Stimulated activated CD4-positive, alpha-beta T cell treated with anti-CD3 and anti-CD28 coated beads, Interleukin-4, amount 100 ng/mL, for 48 hours (primary cell): ENCODE results near the gene GRAMD1B.
"Not testable (repeated sequence)": the region's sequence is repeated elsewhere in the genome, so short reads cannot be mapped to it uniquely, and the experiment has no call there.

Experiments used
- DNase-seq, 2 donors: peaks; one replicate each; pipeline ENCODE4 v3.0.0-alpha.2; 2020; ENCODE audit warnings: low read depth in 2 of 2

The GRAMD1B gene

GRCh38 chr11:123567466-123567865 lies 137.4 kb downstream of the GRAMD1B start:
- no peak for DNase-seq

GRCh38 chr11:123568367-123568870 lies 138.3 kb downstream of the GRAMD1B start:
- DNase-seq, result no peak

- no peak for DNase-seq
These were observed 139.3 kb downstream of the GRAMD1B start for GRCh38 chr11:123569393-123569792.

GRCh38 chr11:123570939-123571580 lies 141.0 kb downstream of the GRAMD1B start:
- no peak for DNase-seq

- not testable (repeated sequence) for DNase-seq
These were observed 142.7 kb downstream of the GRAMD1B start for GRCh38 chr11:123572791-123573190.

- DNase-seq, result no peak
These were observed 143.2 kb downstream of the GRAMD1B start for GRCh38 chr11:123573286-123573685.

GRCh38 chr11:123575441-123575840 lies 145.4 kb downstream of the GRAMD1B start:
- no peak for DNase-seq

GRCh38 chr11:123576082-123576481 lies 146.0 kb downstream of the GRAMD1B start:
- DNase-seq, result no peak

- no peak for DNase-seq
These were observed 146.4 kb downstream of the GRAMD1B start for GRCh38 chr11:123576501-123576900.

- peak; percentile 53 to 69 for DNase-seq
These were observed 147.1 kb downstream of the GRAMD1B start for GRCh38 chr11:123577081-123577598.

GRCh38 chr11:123578778-123579481 lies 148.9 kb downstream of the GRAMD1B start:
- no peak for DNase-seq

- no peak for DNase-seq
These were observed 149.4 kb downstream of the GRAMD1B start for GRCh38 chr11:123579482-123579812.

GRCh38 chr11:123580137-123580536 lies 150.1 kb downstream of the GRAMD1B start:
- DNase-seq, result no peak

- DNase-seq, result peak; percentile 50 to 54
These were observed 150.6 kb downstream of the GRAMD1B start for GRCh38 chr11:123580557-123581275.

GRCh38 chr11:123581651-123582399 lies 151.8 kb downstream of the GRAMD1B start:
- no peak for DNase-seq

GRCh38 chr11:123582992-123583504 lies 153.0 kb downstream of the GRAMD1B start:
- no peak for DNase-seq

- no peak for DNase-seq
These were observed 154.1 kb downstream of the GRAMD1B start for GRCh38 chr11:123584186-123584585.

GRCh38 chr11:123584737-123585136 lies 154.7 kb downstream of the GRAMD1B start:
- no peak for DNase-seq

- no peak for DNase-seq
These were observed 155.1 kb downstream of the GRAMD1B start for GRCh38 chr11:123585206-123585605.

GRCh38 chr11:123585706-123586105 lies 155.6 kb downstream of the GRAMD1B start:
- DNase-seq, result no peak

GRCh38 chr11:123586568-123586967 lies 156.5 kb downstream of the GRAMD1B start:
- DNase-seq, result no peak
